Keratinocyte (primary cell): ENCODE data around the gene DCAF4. TPM values are rescaled to one million over a fixed set of nuclear protein-coding genes. Genes with fewer than 3 reads are reported as not detected.

ENCODE experiments used
- DNase-seq: peaks from one replicate; pipeline ENCODE4 v3.0.0-alpha.2; 2011; ENCODE audit warnings: low read depth, missing footprints, low spot score
- FAIRE-seq: peaks from 2 replicates; lab custom pipeline; 2011; peaks lifted over from hg19 to GRCh38; lab: Jason Lieb, UNC
- H2AFZ ChIP-seq: 2 replicates; pipeline ENCODE4 v1.6.0; 2012; ENCODE audit warnings: low read length, control low read depth, inconsistent platforms; ENCODE audit not compliant: control insufficient read depth
- H3K27ac ChIP-seq: 2 replicates; pipeline ENCODE4 v1.5.1; 2011; ENCODE audit warnings: low read length; ENCODE audit not compliant: control insufficient read depth, insufficient read depth
- H3K27me3 ChIP-seq: 3 replicates; pipeline ENCODE4 v1.6.0; 2011; ENCODE audit warnings: low read length; ENCODE audit not compliant: control insufficient read depth, insufficient read depth; ENCODE audit errors: extremely low read depth
- H3K36me3 ChIP-seq, 2 experiments: 2 replicates in 1 of 2; 3 replicates in 1 of 2; pipeline ENCODE4 v1.5.1; 2011; ENCODE audit warnings: low read length in 2 of 2, mild to moderate bottlenecking in 1 of 2; ENCODE audit not compliant: control insufficient read depth in 2 of 2, insufficient read depth in 2 of 2; ENCODE audit errors: extremely low read depth in 1 of 2
- H3K4me1 ChIP-seq: 3 replicates; pipeline ENCODE4 v1.5.1; 2011; ENCODE audit warnings: low read length; ENCODE audit not compliant: control insufficient read depth, insufficient read depth; ENCODE audit errors: extremely low read depth
- H3K4me2 ChIP-seq: 3 replicates; pipeline ENCODE4 v1.6.0; 2011; ENCODE audit warnings: low read depth, low read length; ENCODE audit not compliant: control insufficient read depth, insufficient read depth; ENCODE audit errors: extremely low read depth
- H3K4me3 ChIP-seq, 3 experiments: fragments of 200-600 bp in 1 of 3; sonication (generic) in 1 of 3; 2 replicates in 2 of 3; 3 replicates in 1 of 3; pipeline ENCODE4 v1.5.1; 2011 to 2016; ENCODE audit warnings: low read length in 3 of 3, mild to moderate bottlenecking in 3 of 3, control low read depth in 2 of 3, inconsistent platforms in 1 of 3, low read depth in 1 of 3, mixed read lengths in 1 of 3, mixed run types in 1 of 3, moderate library complexity in 1 of 3; ENCODE audit not compliant: control insufficient read depth in 2 of 3, insufficient read depth in 2 of 3; ENCODE audit errors: extremely low read depth in 1 of 3
- H3K79me2 ChIP-seq: 2 replicates; pipeline ENCODE4 v1.6.0; 2012; ENCODE audit warnings: low read length; ENCODE audit not compliant: control insufficient read depth, insufficient read depth
- H3K9ac ChIP-seq: 3 replicates; pipeline ENCODE4 v1.6.0; 2011; ENCODE audit warnings: low read length; ENCODE audit not compliant: control insufficient read depth, insufficient read depth; ENCODE audit errors: extremely low read depth
- H3K9me1 ChIP-seq: 3 replicates; pipeline ENCODE4 v1.6.0; 2011; ENCODE audit warnings: low read length; ENCODE audit not compliant: control insufficient read depth, insufficient read depth; ENCODE audit errors: extremely low read depth
- H3K9me3 ChIP-seq: 2 replicates; pipeline ENCODE4 v1.5.1; 2012; ENCODE audit warnings: low read depth, low read length; ENCODE audit not compliant: control insufficient read depth
- H4K20me1 ChIP-seq: 3 replicates; pipeline ENCODE4 v1.6.0; 2011; ENCODE audit warnings: low read length; ENCODE audit not compliant: control insufficient read depth, insufficient read depth; ENCODE audit errors: extremely low read depth
- CTCF ChIP-seq, 3 experiments: IDR thresholded peaks in 1 of 3; conservative IDR thresholded peaks in 1 of 3; optimal IDR thresholded peaks in 1 of 3; 2 replicates in 2 of 3; 3 replicates in 1 of 3; pipeline versions ENCODE3 to v1.5.1; 2011; ENCODE audit warnings: low read length in 3 of 3, mild to moderate bottlenecking in 3 of 3, moderate library complexity in 2 of 3, control low read depth in 1 of 3, inconsistent platforms in 1 of 3; ENCODE audit not compliant: insufficient read depth in 2 of 3; ENCODE audit errors: extremely low read depth in 1 of 3
- EZH2 ChIP-seq: IDR thresholded peaks from one replicate; pipeline ENCODE4 v1.6.1; 2012; ENCODE audit warnings: inconsistent platforms, mild to moderate bottlenecking, low read length, moderate library complexity
- dilution Hi-C: fragments of 300-500 bp; cut with MboI; formaldehyde crosslinking; loops from one replicate; pipeline ENCODE4 v1.7.0; 2020; ENCODE audit warnings: low sequenced_read_pairs; ENCODE audit not compliant: extremely low pct_ligation_motif_present
- polyA plus RNA-seq, 5 experiments: library from polyadenylated mRNA; depleted of rRNA in 3 of 5; stranded (reverse) in 3 of 5; stranded (forward) in 1 of 5; unstranded in 1 of 5; fragments of >200 nt; gene quantifications; 1 replicate in 1 of 5; 2 replicates in 3 of 5; 3 replicates in 1 of 5; pipeline versions ENCODE4 v1.2.1 to v1.2.3, GENCODE V29; 2011 to 2012; ENCODE audit warnings: missing spikeins in 2 of 5, low read depth in 1 of 5, low replicate concordance in 1 of 5

Gene DCAF4
- polyA plus RNA-seq, 1 donor (not counting 4 experiments of a cell fraction or from before 2014, with no cell fraction given), result 26.1 TPM

- dilution Hi-C loops, result no loop called here
- Histone ChIP-seq H3K4me2 (no peak overlapping the region), H3K79me2 (no peaks in the 10 kb centered on the region), H3K27me3 (peaks cover 6% of the 10 kb centered on the region), H4K20me1 (no peaks in the 10 kb centered on the region), H3K27ac (no peak overlapping the region), H3K4me3 (no peak overlapping the region), H3K9me3 (no peaks in the 10 kb centered on the region), H3K4me1 (no peaks in the 10 kb centered on the region), H3K36me3 (no peaks in the 10 kb centered on the region), H2AFZ (no peak overlapping the region), H3K9ac (no peak overlapping the region), H3K9me1 (no peaks in the 10 kb centered on the region)
- DNase-seq, result no peak
- no peak for FAIRE-seq
- TF ChIP-seq EZH2 (no peak), CTCF (optimal IDR thresholded peaks at IDR 0.05 in 1 of 3, IDR thresholded peaks at IDR 0.05 in 1 of 3, conservative IDR thresholded peaks at IDR 0.05 in 1 of 3; ENCODE audit: extremely low read depth in 1 of 3, insufficient read depth in 2 of 3, low read length in 3 of 3) (no peak)
Observed at GRCh38 chr14:72883961-72884360, 42.3 kb upstream of the DCAF4 start.

- Histone ChIP-seq H2AFZ (no peak overlapping the region), H3K9me1 (no peaks in the 10 kb centered on the region), H3K4me1 (no peaks in the 10 kb centered on the region), H3K79me2 (no peaks in the 10 kb centered on the region), H3K9ac (no peak overlapping the region), H3K4me3 (no peak overlapping the region), H3K27me3 (peaks cover 6% of the 10 kb centered on the region), H3K4me2 (no peak overlapping the region), H4K20me1 (no peaks in the 10 kb centered on the region), H3K9me3 (no peaks in the 10 kb centered on the region), H3K36me3 (no peaks in the 10 kb centered on the region), H3K27ac (no peak overlapping the region)
- TF ChIP-seq CTCF (optimal IDR thresholded peaks at IDR 0.05 in 1 of 3, IDR thresholded peaks at IDR 0.05 in 1 of 3, conservative IDR thresholded peaks at IDR 0.05 in 1 of 3; ENCODE audit: extremely low read depth in 1 of 3, insufficient read depth in 2 of 3, low read length in 3 of 3) (no peak), EZH2 (no peak)
- dilution Hi-C loops, result no loop called here
- no peak for FAIRE-seq
- DNase-seq, result no peak
Observed at GRCh38 chr14:72884386-72884785, 41.9 kb upstream of the DCAF4 start.
